Diencephalon (tissue), 1 donor: ENCODE measurements around the gene NMRK2. TPM values are rescaled to one million over a fixed set of nuclear protein-coding genes. Genes with fewer than 3 reads are reported as not detected.

Source experiments
- small RNA-seq: library from RNA; depleted of rRNA; stranded (forward); fragments of <200 nt; gene quantifications from one replicate; pipeline ENCODE3, GENCODE V24; 2014
- total RNA-seq: library from RNA; depleted of rRNA; stranded (reverse); fragments of >200 nt; gene quantifications from one replicate; pipeline ENCODE4 v1.2.3, GENCODE V29; 2014

Gene NMRK2
- total RNA-seq = not detected

GRCh38 chr19:3932931-3933810 is at the start of gene NMRK2:
Gene NMRK2 (plus strand): TSS chr19:3933069. CDS start chr19:3933672, 603 bp downstream.

GRCh38 chr19:3970808-3971598 is 38.1 kb downstream of the NMRK2 start, which contains the start of gene DAPK3:
Gene DAPK3 (minus strand): TSS chr19:3971099. CDS start chr19:3969735, 1,364 bp downstream.

GRCh38 chr19:3984908-3985642 is 52.2 kb downstream of the NMRK2 start, which contains the start of gene EEF2:
Gene EEF2 (minus strand): TSS chr19:3985463. CDS start chr19:3985380, 83 bp downstream.

Small RNAs within 50 kb of the gene (small RNA-seq; reads per million reads assigned to genes)
- gene RN7SL202P = not detected
- gene SNORD37 = 2.4 reads per million, percentile 88 among the genes with 10 or more reads in this experiment

Other genes with a start within 250 kb of the NMRK2 start
- gene PIP5K1C, start 232.6 kb upstream of the NMRK2 start, total RNA-seq = 27.9 TPM
- 1.2 TPM for gene TJP3, start 224.7 kb upstream of the NMRK2 start, total RNA-seq
- gene APBA3, start 171.4 kb upstream of the NMRK2 start, total RNA-seq = 11.3 TPM
- gene MRPL54, start 170.4 kb upstream of the NMRK2 start, total RNA-seq = 34.4 TPM
- not detected for gene RAX2, start 160.8 kb upstream of the NMRK2 start, total RNA-seq
- gene MATK, start 146.7 kb upstream of the NMRK2 start, total RNA-seq = 25.1 TPM
- gene ZFR2, start 64.0 kb upstream of the NMRK2 start, total RNA-seq = 12.0 TPM
- gene ATCAY, start 52.4 kb upstream of the NMRK2 start, total RNA-seq = 105 TPM
- gene DAPK3, start 38.0 kb downstream of the NMRK2 start, total RNA-seq = 58.1 TPM
- gene EEF2, start 52.4 kb downstream of the NMRK2 start, total RNA-seq = 1,635 TPM
- gene PIAS4, start 74.7 kb downstream of the NMRK2 start, total RNA-seq = 21.9 TPM
- 2.5 TPM for gene ZBTB7A, start 133.8 kb downstream of the NMRK2 start, total RNA-seq
- 84.7 TPM for gene MAP2K2, start 191.1 kb downstream of the NMRK2 start, total RNA-seq
- gene CREB3L3, start 220.6 kb downstream of the NMRK2 start, total RNA-seq = 0.69 TPM
- 11.5 TPM for gene SIRT6, start 249.5 kb downstream of the NMRK2 start, total RNA-seq
- gene ANKRD24, start 249.6 kb downstream of the NMRK2 start, total RNA-seq = 6.5 TPM